ENCODE measurements around the gene SLC17A3.

DNA sequence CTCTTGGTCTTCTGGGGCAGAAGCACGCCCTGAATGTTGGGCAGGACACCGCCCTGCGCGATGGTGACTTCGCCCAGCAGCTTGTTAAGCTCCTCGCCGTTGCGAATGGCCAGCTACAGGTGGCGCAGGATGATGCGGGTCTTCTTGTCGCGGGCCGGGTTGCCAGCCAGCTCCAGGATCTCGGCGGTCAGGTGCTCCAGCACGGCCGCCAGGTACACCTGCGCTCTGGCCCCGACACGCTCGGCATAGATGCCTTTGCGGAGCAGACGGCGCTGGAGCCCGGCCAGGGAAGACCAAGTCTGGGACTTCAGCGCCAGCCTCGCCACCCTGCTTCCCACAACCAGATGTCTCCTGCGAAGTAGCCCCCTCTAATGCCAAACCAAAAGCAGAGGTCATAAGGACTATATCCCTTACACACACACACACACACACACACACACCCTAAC, 8.0 kb upstream of the SLC17A3 start:
- TF ChIP-seq POLR2A (IDR thresholded peaks at IDR 0.05) = no peak
- TF ChIP-seq, protein P1, sequence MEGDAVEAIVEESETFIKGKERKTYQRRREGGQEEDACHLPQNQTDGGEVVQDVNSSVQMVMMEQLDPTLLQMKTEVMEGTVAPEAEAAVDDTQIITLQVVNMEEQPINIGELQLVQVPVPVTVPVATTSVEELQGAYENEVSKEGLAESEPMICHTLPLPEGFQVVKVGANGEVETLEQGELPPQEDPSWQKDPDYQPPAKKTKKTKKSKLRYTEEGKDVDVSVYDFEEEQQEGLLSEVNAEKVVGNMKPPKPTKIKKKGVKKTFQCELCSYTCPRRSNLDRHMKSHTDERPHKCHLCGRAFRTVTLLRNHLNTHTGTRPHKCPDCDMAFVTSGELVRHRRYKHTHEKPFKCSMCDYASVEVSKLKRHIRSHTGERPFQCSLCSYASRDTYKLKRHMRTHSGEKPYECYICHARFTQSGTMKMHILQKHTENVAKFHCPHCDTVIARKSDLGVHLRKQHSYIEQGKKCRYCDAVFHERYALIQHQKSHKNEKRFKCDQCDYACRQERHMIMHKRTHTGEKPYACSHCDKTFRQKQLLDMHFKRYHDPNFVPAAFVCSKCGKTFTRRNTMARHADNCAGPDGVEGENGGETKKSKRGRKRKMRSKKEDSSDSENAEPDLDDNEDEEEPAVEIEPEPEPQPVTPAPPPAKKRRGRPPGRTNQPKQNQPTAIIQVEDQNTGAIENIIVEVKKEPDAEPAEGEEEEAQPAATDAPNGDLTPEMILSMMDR (IDR thresholded peaks at IDR 0.05) = no peak

Measured in tibial nerve (tissue), 3 donors.